Endodermal cell (in vitro differentiated cells): ENCODE results near the gene NT5C2. TPM values are rescaled to one million over a fixed set of nuclear protein-coding genes. Genes with fewer than 3 reads are reported as not detected.
"Not testable (repeated sequence)": the region's sequence is repeated elsewhere in the genome, so short reads cannot be mapped to it uniquely, and the experiment has no call there.

Source experiments
- DNase-seq: peaks from one replicate; pipeline ENCODE4 v3.0.0-alpha.2; 2017
- H3K27ac ChIP-seq: 2 replicates; pipeline ENCODE4 v1.5.1; 2013; ENCODE audit warnings: mild to moderate bottlenecking, low read depth, low read length, moderate library complexity
- H3K27me3 ChIP-seq: 2 replicates; pipeline ENCODE4 v1.6.1; 2013; ENCODE audit warnings: mild to moderate bottlenecking, low read length, moderate library complexity; ENCODE audit not compliant: insufficient read depth, control insufficient read depth, poor library complexity, severe bottlenecking
- H3K36me3 ChIP-seq: 2 replicates; pipeline ENCODE4 v1.7.0; 2013; ENCODE audit warnings: mild to moderate bottlenecking, low read length, moderate library complexity; ENCODE audit not compliant: control insufficient read depth, insufficient read depth
- H3K4me1 ChIP-seq: one replicate; pipeline ENCODE4 v1.7.0; 2013; ENCODE audit warnings: low read length; ENCODE audit not compliant: control insufficient read depth, insufficient read depth
- H3K4me3 ChIP-seq: 2 replicates; pipeline ENCODE4 v1.5.1; 2013; ENCODE audit warnings: mild to moderate bottlenecking, low read length, moderate library complexity
- H3K9ac ChIP-seq: 2 replicates; pipeline ENCODE4 v1.6.1; 2013; ENCODE audit warnings: mild to moderate bottlenecking, low read length, moderate library complexity; ENCODE audit not compliant: poor library complexity, severe bottlenecking; ENCODE audit errors: extremely low read depth
- H3K9me3 ChIP-seq: 2 replicates; pipeline ENCODE4 v1.6.1; 2013; ENCODE audit warnings: mild to moderate bottlenecking, low read length, moderate library complexity; ENCODE audit not compliant: control insufficient read depth
- H3K27ac Mint-ChIP-seq: 2 replicates; pipeline ENCODE4 v1.8.0; 2020; ENCODE audit warnings: mixed read lengths
- H3K27me3 Mint-ChIP-seq: 2 replicates; pipeline ENCODE4 v1.8.0; 2021; ENCODE audit warnings: mild to moderate bottlenecking, mixed read lengths; ENCODE audit not compliant: insufficient read depth
- H3K36me3 Mint-ChIP-seq: 2 replicates; pipeline ENCODE4 v1.8.0; 2020; ENCODE audit warnings: low read depth, mixed read lengths
- H3K4me1 Mint-ChIP-seq: 2 replicates; pipeline ENCODE4 v1.8.0; 2020; ENCODE audit warnings: mixed read lengths
- H3K4me3 Mint-ChIP-seq: 2 replicates; pipeline ENCODE4 v1.8.0; 2020; ENCODE audit warnings: mild to moderate bottlenecking, moderate library complexity, mixed read lengths
- H3K9me3 Mint-ChIP-seq: 2 replicates; pipeline ENCODE4 v1.8.0; 2020; ENCODE audit warnings: mild to moderate bottlenecking, mixed read lengths
- WGBS, 2 experiments: methylation state at CpG; one replicate each; pipeline versions ENCODE4 v1.1.5 to v1.1.7; 2013; ENCODE audit warnings: missing lambda C conversion rate in 2 of 2, mixed read lengths in 1 of 2; ENCODE audit not compliant: insufficient coverage in 1 of 2, insufficient read length in 1 of 2; 5-methylcytosine and 5-hydroxymethylcytosine counted together
- total RNA-seq, 2 donors: library from RNA; stranded (reverse); fragmentation: NEBNext Ultra II Directional in 1 of 2; extraction: Animal tissue kit (Norgen Biotek cat#: 25700) in 1 of 2; gene quantifications; 2 replicates in 1 of 2; 3 replicates in 1 of 2; pipeline ENCODE4 v1.2.1, GENCODE V29; 2021
- TF ChIP-seq, protein P1 (sequence below): fragments of 200-600 bp; sonication (generic); conservative IDR thresholded peaks from 2 replicates; pipeline ENCODE4 v1.5.0; 2021; ENCODE audit warnings: antibody characterized with exemption, mild to moderate bottlenecking

Gene NT5C2
- total RNA-seq, 2 donors from 2014 or later, result 122 to 148 TPM

DNA sequence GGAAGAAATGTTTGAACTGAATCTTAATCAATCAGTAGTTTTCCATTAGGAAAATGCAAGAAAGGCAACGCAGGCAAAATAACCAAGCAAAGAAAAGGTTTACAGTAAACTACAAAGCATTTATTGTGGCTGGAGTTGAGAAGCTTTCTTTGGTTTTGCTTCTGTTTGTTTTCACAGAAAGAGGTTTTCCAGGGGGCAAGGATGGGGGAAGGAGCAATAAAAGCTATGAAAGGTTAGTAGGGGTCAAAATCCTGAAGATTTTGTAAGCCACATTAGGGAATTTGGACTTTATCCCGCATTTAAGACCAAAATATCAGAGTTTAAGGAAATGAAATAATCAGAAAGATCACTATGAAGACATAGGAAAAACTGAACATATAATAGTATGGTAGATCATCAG is 51.1 kb downstream of the NT5C2 start:
- Mint-ChIP-seq H3K4me3 (no peak overlapping the region), H3K27ac (peak overlapping the region; percentile 29), H3K9me3 (no peaks in the 10 kb centered on the region), H3K36me3 (peaks cover 62% of the 10 kb centered on the region), H3K4me1 (peaks cover 20% of the 10 kb centered on the region), H3K27me3 (no peaks in the 10 kb centered on the region)
- no peak for DNase-seq
- Histone ChIP-seq H3K36me3 (peaks cover 73% of the 10 kb centered on the region), H3K4me3 (no peak overlapping the region), H3K9me3 (peaks cover 4% of the 10 kb centered on the region), H3K27me3 (no peaks in the 10 kb centered on the region), H3K9ac (no peak overlapping the region), H3K4me1 (no peaks in the 10 kb centered on the region), H3K27ac (no peak overlapping the region)
- TF ChIP-seq, protein P1, sequence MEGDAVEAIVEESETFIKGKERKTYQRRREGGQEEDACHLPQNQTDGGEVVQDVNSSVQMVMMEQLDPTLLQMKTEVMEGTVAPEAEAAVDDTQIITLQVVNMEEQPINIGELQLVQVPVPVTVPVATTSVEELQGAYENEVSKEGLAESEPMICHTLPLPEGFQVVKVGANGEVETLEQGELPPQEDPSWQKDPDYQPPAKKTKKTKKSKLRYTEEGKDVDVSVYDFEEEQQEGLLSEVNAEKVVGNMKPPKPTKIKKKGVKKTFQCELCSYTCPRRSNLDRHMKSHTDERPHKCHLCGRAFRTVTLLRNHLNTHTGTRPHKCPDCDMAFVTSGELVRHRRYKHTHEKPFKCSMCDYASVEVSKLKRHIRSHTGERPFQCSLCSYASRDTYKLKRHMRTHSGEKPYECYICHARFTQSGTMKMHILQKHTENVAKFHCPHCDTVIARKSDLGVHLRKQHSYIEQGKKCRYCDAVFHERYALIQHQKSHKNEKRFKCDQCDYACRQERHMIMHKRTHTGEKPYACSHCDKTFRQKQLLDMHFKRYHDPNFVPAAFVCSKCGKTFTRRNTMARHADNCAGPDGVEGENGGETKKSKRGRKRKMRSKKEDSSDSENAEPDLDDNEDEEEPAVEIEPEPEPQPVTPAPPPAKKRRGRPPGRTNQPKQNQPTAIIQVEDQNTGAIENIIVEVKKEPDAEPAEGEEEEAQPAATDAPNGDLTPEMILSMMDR, result no peak
- 93 to 100% methylated on average over 2 of the region's 2 CpGs for WGBS, 2 experiments

DNA sequence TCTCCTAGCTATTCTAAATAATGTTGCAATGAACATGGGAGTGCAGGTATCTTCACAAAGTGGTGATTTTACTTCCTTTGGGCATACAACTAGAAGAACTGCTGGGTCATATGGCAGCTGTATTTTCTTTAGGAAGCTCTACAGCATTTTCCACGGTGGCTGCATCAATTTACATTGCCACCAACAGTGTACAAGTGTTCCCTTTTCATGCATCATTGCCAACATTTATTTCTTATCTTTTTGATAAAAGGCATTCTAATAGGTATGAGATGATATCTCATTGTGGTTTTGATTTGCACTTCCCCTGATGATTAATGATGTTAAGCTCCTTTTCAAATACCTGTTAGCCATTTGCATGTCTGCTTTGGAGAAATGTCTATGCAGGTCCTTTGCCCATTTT is 52.6 kb downstream of the NT5C2 start:
- no peak for DNase-seq
- H3K9ac ChIP-seq, result no peak overlapping the region

DNA sequence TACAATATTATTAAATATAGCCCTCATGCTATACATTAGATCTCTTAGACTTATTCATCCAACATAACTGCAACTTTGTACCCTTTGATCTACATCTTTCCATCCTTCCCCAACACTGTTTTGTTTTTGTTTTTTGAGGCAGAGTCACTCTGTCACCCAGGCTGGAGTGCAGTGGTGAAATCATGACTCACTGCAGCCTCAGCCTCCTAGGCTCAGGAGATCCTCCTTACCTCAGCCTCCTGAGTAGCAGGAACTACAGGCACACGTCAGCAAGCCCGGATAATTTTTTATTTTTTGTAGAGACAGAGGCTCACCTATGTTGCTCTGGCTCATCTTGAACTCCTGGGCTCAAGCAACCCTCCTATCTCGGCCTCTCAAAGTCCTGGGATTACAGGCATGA is 53.3 kb downstream of the NT5C2 start:
- Mint-ChIP-seq H3K4me3 (no peak overlapping the region), H3K9me3 (peaks cover 15% of the 10 kb centered on the region), H3K4me1 (peaks cover 9% of the 10 kb centered on the region), H3K27me3 (no peaks in the 10 kb centered on the region), H3K36me3 (peaks cover 76% of the 10 kb centered on the region), H3K27ac (peak overlapping the region; percentile 24)
- no peaks in the 10 kb centered on the region for H3K4me1 ChIP-seq
- 86 to 93% methylated on average over 3 of the region's 3 CpGs for WGBS, 2 experiments
- H3K27me3 ChIP-seq, result no peaks in the 10 kb centered on the region
- no peak overlapping the region for H3K27ac ChIP-seq
- H3K36me3 ChIP-seq, result peaks cover 74% of the 10 kb centered on the region
- TF ChIP-seq, protein P1, result no peak
- no peak for DNase-seq
- H3K9me3 ChIP-seq, result peaks cover 25% of the 10 kb centered on the region
- H3K9ac ChIP-seq, result no peak overlapping the region
- H3K4me3 ChIP-seq, result no peak overlapping the region

More for the DNA sequence above, 52.6 kb downstream of the NT5C2 start:
- Histone ChIP-seq H3K9me3 (peaks cover 18% of the 10 kb centered on the region), H3K4me1 (no peaks in the 10 kb centered on the region), H3K27me3 (no peaks in the 10 kb centered on the region), H3K4me3 (no peak overlapping the region), H3K36me3 (peaks cover 72% of the 10 kb centered on the region), H3K27ac (no peak overlapping the region)
- H3K27ac Mint-ChIP-seq, result no peak overlapping the region
- TF ChIP-seq, protein P1, result no peak
- H3K36me3 Mint-ChIP-seq, result peaks cover 71% of the 10 kb centered on the region
- H3K27me3 Mint-ChIP-seq, result no peaks in the 10 kb centered on the region
- H3K4me3 Mint-ChIP-seq, result no peak overlapping the region
- WGBS, 2 experiments, result 83 to 93% methylated on average over 1 of the region's 1 CpG
- H3K9me3 Mint-ChIP-seq, result peaks cover 8% of the 10 kb centered on the region
- H3K4me1 Mint-ChIP-seq, result peaks cover 11% of the 10 kb centered on the region

DNA sequence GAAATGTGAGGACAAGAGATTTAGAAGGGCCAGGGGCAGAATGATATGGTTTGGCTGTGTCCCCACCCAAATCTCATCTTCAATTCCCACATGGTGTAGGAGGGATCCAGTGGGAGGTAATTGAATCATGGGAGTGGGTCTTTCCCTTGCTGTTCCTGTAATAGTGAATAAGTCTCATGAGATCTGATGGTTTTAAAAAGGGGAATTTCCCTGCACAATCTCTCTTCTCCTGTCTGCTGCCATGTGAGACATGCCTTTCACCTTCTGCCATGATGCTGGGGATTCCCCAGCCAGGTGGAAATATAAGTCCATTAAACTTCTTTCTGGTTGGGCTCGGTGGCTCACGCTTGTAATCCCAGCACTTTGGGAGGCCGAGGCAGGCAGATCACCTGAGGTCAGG is 57.9 kb downstream of the NT5C2 start:
- H3K27ac Mint-ChIP-seq, H3K27me3 Mint-ChIP-seq, DNase-seq, H3K27ac ChIP-seq, H3K4me1 ChIP-seq, H3K9ac ChIP-seq, H3K4me3 Mint-ChIP-seq, H3K27me3 ChIP-seq, H3K4me3 ChIP-seq: not testable (repeated sequence)
- WGBS, 2 experiments, result 83% methylated on average over 3 of the region's 3 CpGs; no CpG with 5 or more reads in 1 of the 2 experiments
- Mint-ChIP-seq H3K4me1 (peaks cover 12% of the 10 kb centered on the region), H3K9me3 (peaks cover 53% of the 10 kb centered on the region), H3K36me3 (peaks cover 86% of the 10 kb centered on the region)
- peaks cover 80% of the 10 kb centered on the region for H3K36me3 ChIP-seq
- peaks cover 41% of the 10 kb centered on the region for H3K9me3 ChIP-seq
